Measurements from ENCODE around the gene CAMK1D. TPM values are rescaled to one million over a fixed set of nuclear protein-coding genes. Genes with fewer than 3 reads are reported as not detected.
A peak's percentile ranks its signal among the peaks of the same experiment; 100 is the strongest.

CAMK1D gene
- total and polyA plus RNA-seq, 2 of the 4 experiments (the other 2 are of a cell fraction) = 5.0 to 5.3 TPM

DNA sequence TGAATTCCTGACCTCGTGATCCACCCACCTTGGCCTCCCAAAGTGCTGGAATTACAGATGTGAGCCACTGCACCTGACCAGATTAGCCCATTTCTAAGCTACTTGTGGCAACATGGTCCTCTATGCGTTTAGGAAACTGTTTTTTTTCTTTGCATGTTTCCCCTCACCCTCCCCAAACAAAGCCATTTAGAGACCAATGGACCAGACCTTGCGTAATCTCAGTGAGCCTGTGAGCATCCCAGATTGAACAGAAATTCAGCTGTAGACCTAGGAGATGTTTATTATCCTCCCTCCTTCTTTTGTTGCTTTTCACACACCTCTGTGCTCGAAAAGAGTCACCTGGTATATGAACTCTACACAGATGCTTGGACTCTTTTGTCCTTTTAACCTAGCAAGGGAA is 28.5 kb upstream of the CAMK1D start:
- Histone ChIP-seq H3K14ac (replicated peaks; ENCODE audit: low read depth, low read length) (no peak overlapping the region), H3K9me3 (ENCODE audit: control insufficient read depth, insufficient read depth, low read length) (no peaks in the 10 kb centered on the region), H3K4me3 (ENCODE audit: insufficient read depth, low read depth, low read length) (no peak overlapping the region), H2AFZ (replicated peaks; ENCODE audit: low read length, poor library complexity) (no peak overlapping the region), H3K4ac (ENCODE audit: low read depth, low read length) (no peak overlapping the region), H3K79me1 (ENCODE audit: low read depth in 1 of 2, low read length in 2 of 2) (no peaks in the 10 kb centered on the region), H4K20me1 (ENCODE audit: insufficient read depth, low read length) (no peaks in the 10 kb centered on the region), H4K5ac (ENCODE audit: low read depth, low read length) (no peak overlapping the region), H3K56ac (ENCODE audit: extremely low read depth, insufficient read depth, low read length) (no peak overlapping the region), H3K4me2 (ENCODE audit: low read depth, low read length) (no peak overlapping the region), H3K27ac (ENCODE audit: insufficient read depth, low read length) (no peak overlapping the region), H3K4me1 (ENCODE audit: control insufficient read depth, insufficient read depth, low read length) (no peaks in the 10 kb centered on the region), H2BK15ac (ENCODE audit: low read depth, low read length) (no peak overlapping the region), H3K9ac (ENCODE audit: low read depth, low read length) (no peak overlapping the region), H2AK5ac (ENCODE audit: low read depth, low read length) (no peak overlapping the region), H4K8ac (ENCODE audit: low read depth in 2 of 2, low read length in 2 of 2) (no peak overlapping the region), H2BK120ac (ENCODE audit: low read depth, low read length) (no peak overlapping the region), H2BK20ac (ENCODE audit: low read depth, low read length) (no peak overlapping the region), H3K27me3 (ENCODE audit: control insufficient read depth, insufficient read depth, low read length) (no peaks in the 10 kb centered on the region; the same call in 1 of the 2 replicates), H3K9me1 (ENCODE audit: insufficient read depth, low read length) (no peaks in the 10 kb centered on the region), H2BK5ac (ENCODE audit: low read depth, low read length, poor library complexity, severe bottlenecking) (no peak overlapping the region), H2AK9ac (replicated peaks; ENCODE audit: low read depth, low read length, poor library complexity) (no peak overlapping the region), H4K91ac (ENCODE audit: insufficient read depth, low read depth, low read length) (no peak overlapping the region), H3K23ac (ENCODE audit: low read depth, low read length) (no peak overlapping the region), H3K18ac (ENCODE audit: low read depth, low read length) (no peak overlapping the region), H3K36me3 (ENCODE audit: control insufficient read depth, insufficient read depth, low read length) (no peaks in the 10 kb centered on the region)
- POLR2A ChIA-PET (ENCODE audit: unreplicated experiment) = no interaction called here
- DNase-seq = no peak
- no TSS peak for BruUV-seq (replicated peaks)
- dilution Hi-C loops (cut with HindIII; ENCODE audit: low sequenced_read_pairs, unreplicated experiment) (no loop called here), in situ Hi-C loops (cut with MboI; ENCODE audit: low sequenced_read_pairs) (no loop called here), intact Hi-C loops (cut with micrococcal nuclease) (no loop called here)
- CTCF ChIA-PET = no interaction called here
- TF ChIP-seq CEBPB (IDR thresholded peaks at IDR 0.05; ENCODE audit: low read depth, low read length) = peak; percentile 65
- TF ChIP-seq MXI1 (IDR thresholded peaks at IDR 0.05; ENCODE audit: borderline replicate concordance, low read depth, low read length) = no peak
- no peak for ATAC-seq (ENCODE audit: low read depth)
- 60% methylated on average over 3 of the region's 4 CpGs; no CpG with 5 or more reads in 1 of the 2 experiments for WGBS, 2 experiments (ENCODE audit: extremely low coverage in 2 of 2, insufficient read length in 1 of 2)

Data from IMR-90 (cell line).